HG02852 (cell line): ENCODE data around the gene GNRHR.
"Not testable (repeated sequence)": the region's sequence is repeated elsewhere in the genome, so short reads cannot be mapped to it uniquely, and the experiment has no call there.

ENCODE experiments used
- ATAC-seq: cut with Tn5 transposase; IDR thresholded peaks from one replicate; pipeline ENCODE4 v1.9.1; 2021; ENCODE audit warnings: mild to moderate bottlenecking, moderate library complexity; ENCODE audit not compliant: unreplicated experiment

Gene GNRHR

DNA sequence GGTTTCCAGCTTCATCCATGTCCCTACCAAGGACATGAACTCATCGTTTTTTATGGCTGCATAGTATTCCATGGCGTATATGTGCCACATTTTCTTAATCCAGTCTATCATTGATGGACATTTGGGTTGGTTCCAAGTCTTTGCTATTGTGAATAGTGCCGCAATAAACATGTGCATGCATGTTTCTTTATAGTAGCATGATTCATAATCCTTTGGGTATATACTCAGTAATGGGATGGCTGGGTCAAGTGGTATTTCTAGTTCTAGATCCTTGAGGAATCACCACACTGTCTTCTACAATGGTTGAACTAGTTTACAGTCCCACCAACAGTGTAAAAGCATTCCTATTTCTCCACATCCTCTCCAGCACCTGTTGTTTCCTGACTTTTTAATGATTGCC is 23.7 kb downstream of the GNRHR start:
- not testable (repeated sequence) for ATAC-seq

DNA sequence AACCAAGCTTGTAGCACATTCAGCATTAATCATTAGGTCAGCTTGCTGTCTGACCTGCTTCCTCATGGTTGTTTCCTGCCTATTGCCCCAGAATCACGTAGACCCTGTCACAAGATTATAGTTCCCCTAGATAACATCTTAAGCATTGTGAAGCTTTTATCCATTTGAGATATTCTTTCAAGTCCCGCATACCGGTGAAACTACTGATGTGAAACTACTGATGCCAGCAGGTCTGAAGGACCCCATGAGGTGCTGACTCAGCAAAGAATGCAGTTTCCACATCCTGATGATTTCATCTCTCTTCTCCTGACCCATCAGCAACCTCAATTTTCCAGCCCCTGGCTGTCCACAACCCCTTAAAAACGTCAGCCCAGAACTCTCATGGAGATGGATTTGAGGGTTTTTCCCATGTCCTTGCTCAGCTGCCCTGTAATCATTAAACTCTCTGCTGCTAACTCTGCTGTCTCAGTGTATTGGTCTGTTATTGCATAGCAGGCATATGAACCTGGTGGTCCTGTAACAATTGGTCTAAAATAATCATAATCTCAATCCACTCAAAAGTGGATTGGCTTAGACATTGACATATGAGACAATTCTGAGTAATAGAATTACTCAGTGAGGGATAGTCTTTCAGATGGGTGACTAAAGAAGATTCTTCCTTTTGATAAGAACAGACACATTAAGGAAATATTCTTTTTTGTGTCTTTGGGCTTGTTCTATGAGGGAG is 26.9 kb downstream of the GNRHR start:
- ATAC-seq, result no peak

DNA sequence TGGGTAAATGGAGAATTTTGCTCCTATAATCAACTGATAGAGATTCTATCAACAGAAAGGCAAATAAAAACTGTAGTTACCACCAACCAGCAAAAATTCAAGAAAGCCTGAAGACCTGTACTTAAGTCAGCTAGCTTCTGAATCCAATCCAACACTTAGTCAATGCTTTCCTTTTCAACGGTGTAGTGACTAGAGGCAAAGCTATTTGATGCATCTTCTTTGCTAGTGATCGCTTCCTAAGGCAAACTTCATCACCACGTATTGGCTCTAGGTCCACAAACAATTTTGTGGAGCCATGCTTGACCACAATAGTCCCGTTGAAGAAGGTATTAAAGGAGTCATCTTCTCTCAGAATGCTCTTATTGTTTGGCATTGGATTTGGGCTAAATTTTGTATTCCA is 28.2 kb downstream of the GNRHR start:
- no peak for ATAC-seq

GRCh38 chr4:67725132-67725531 is 29.1 kb downstream of the GNRHR start:
- no peak for ATAC-seq

DNA sequence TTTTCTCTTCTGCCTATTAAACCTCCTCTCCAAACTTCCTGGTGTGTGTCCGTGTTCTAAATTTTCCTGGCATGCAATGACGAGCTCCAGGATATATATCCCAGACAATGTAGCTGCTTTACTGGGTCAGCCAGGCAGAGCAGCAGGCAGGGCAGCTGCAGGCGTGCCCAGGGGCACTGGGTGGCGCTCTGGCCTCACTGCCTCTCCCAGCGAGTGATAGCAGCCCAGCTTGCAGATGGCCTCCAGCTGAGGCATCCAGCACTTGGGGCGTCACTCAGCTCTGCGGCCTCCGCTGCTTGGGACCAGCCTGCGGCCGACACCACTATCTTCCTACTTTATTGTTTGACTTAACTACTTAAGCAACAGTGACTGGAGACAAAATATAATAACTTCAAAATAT is 30.2 kb downstream of the GNRHR start:
- ATAC-seq, result no peak

GRCh38 chr4:67723341-67723740 is 30.8 kb downstream of the GNRHR start:
- ATAC-seq, result no peak

DNA sequence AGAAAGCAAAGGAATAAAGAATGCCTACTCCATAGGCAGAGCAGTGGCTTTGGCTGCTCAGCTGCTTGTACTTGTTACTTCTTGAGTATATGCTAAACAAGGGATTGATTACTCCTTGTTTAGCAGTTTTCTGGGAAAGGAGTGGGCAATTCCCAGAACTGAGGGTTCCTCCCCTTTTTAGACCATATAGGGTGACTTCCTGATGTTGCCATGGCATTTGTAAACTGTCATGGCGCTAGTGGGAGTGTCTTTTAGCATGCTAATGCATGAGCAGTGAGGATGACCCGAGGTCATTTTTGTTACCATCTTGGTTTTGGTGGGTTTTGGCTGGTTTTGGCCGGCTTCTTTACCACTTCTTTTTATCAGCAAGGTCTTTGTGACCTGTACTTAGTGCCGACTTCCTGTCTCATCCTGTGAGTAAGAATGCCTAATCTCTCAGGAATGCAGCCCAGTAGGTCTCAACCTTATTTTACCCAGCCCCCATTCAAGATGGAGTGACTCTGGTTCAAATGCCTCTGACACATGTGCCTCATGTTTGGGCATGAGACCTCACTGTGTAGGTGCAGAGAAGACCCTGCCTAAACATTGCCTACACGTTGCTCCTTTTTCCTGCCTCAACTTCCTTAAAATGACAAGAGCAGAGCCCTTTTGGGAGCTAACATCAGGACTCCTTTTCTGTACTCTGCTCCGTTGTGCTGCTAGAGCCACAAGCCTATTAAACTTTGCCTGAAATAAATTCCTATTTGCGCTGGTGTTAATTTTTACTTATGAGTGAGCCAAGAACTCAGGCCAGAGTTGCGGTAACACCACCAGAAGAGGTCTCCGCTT is 32.2 kb downstream of the GNRHR start:
- ATAC-seq, result no peak

GRCh38 chr4:67721315-67721769 is 32.8 kb downstream of the GNRHR start:
- ATAC-seq, result no peak

DNA sequence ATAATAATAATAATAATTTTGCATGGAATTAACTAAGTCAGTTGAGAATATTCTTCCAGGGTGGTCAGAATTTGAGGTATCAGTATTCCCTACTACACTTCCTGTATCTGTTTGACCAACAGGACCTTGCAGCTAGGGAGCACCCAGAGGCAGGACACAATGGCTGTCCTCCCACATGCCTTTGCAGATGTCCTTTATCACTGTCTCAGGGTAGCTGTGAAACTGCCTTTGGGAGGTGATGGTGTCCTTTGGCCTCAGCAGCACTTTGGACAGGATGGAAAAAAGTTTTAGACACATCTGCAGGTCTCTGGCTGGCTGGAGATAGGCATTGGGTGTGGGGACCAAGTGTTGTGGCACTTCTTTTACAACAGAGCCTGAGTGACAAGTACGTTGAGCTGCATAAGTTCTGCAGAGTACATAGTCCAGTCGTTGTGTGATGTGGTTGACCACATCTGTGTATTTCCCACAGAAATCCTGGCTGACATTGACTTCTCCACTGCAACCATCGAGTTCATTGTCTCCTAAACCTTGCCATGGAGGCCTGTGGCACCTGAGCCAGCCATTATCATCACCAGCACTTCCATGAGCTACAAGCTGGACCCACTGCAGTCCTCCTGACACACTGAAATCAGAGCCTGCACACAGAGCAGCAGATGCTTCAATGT is 34.1 kb downstream of the GNRHR start:
- no peak for ATAC-seq

- ATAC-seq, result no peak
Observed at GRCh38 chr4:67718848-67719247, 35.3 kb downstream of the GNRHR start.

- no peak for ATAC-seq
Observed at GRCh38 chr4:67717586-67717985, 36.6 kb downstream of the GNRHR start.

DNA sequence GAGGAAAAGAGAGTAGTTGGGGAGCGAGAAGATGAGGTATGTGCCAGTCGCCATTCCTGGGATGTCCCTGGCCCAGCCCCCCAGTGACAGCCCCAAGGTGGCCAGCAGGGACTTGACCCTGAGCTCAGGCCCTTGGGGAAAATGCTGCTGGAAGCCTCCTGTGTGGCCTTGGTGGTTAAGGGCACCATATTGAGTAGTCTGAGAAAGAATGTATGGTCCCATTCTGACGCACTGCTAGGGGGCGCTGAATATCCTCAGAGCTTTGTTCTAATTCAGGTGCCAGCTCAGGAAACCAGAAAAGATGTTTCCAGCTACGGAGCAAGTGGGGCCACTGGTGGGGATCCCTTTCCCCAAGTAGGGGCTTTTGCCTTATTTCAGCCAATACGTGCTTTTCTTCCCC is 39.2 kb downstream of the GNRHR start:
- ATAC-seq, result no peak

- ATAC-seq, result peak; percentile 74
Observed at GRCh38 chr4:67714248-67714583, 40.0 kb downstream of the GNRHR start.

DNA sequence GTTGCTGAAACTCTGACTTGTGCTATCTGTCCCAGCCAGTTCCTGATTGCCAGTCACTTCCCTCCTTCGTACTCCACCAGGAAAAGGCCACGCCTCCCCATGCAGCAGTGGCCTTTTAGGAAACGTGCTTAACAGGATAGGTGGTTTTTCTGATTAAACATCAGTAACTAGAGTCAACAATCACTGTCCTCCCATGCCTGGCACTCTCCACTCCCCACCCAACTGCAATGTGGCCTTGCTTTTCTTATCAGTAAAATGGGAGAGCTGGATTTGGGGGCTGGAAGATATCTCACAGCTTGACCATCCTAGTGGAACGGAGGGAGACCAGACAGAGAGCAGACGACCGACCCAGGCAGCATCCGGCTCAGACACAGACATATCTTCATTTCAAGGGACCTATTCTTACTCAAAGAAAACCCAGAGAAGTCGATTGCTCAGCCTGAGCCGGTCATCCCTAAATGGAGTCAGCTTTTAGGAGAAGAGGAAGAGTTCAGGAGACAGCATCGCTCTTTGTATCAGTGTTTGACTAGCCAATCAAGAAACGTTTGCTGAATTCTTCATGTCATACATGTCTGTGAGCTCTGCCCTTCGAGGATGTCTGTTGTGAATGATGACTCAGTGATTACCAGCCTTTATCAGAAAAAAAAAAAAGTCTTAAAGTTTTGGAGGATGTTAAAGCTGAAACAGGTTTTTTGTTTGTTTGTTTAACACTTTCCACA is 40.5 kb downstream of the GNRHR start:
- ATAC-seq, result no peak

GRCh38 chr4:67712650-67713528 is 41.3 kb downstream of the GNRHR start:
- ATAC-seq, result no peak

DNA sequence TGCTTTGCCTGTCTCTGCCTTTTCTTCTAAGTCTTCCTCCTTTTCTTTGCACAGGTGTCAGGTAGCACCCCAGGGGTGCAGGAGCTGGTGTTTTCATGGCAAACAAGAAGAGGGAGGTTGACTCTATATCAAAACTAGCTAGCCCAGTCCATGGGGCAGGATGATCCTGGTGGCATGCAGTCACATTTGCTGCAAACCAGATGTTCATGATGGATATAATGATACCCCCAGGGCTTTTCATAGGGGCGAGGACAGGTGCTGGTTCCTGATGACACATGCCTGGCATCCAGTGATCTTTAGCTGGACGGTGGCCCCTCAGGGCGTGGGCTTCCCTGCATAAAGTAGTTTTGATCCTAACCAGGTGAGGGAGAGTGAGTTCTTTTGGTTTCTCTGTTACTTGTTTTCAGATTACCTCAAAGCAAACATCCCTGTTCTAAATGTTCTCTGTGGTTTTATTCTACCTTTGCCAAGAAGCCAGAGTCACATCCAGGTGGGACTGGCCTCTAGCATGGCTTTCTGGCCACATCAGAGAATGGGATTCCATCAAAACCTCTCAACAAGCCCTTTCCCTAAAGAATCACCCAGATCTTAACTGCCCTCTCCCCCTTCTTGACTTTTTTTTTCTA is 42.1 kb downstream of the GNRHR start:
- no peak for ATAC-seq

GRCh38 chr4:67706682-67707081 is 47.5 kb downstream of the GNRHR start:
- ATAC-seq, result not testable (repeated sequence)

GRCh38 chr4:67704843-67705242 is 49.3 kb downstream of the GNRHR start:
- no peak for ATAC-seq

- ATAC-seq, result no peak
Observed at GRCh38 chr4:67702166-67702565, 52.0 kb downstream of the GNRHR start.

DNA sequence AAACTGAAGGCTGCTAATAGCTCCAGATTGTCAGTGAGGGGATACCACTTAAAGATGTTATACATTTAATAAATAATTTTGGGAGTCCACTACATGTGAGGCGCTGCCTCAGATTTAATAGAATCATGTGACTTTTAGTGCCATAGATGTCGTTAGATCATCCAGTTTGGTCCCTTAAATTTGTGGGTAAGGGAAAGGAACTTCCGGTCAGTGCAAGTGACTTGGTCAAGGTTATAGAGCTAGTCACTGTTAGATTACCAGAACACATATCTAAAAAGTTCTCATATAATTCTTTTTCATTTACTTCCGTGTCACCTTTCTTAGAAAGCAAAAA is 52.7 kb downstream of the GNRHR start:
- no peak for ATAC-seq
